Esophagus muscularis mucosa (tissue), 3 donors: ENCODE data around the gene SLC7A6.

Experiments
- CTCF ChIP-seq, 3 experiments: fragments of 200-600 bp in 2 of 3; fragments of 450-650 bp in 1 of 3; sonication (generic) in 2 of 3; IDR thresholded peaks; one replicate each; pipeline ENCODE4 v1.5.1; 2017 to 2019; ENCODE audit warnings: antibody characterized with exemption in 3 of 3, mild to moderate bottlenecking in 2 of 3, moderate library complexity in 1 of 3
- POLR2A ChIP-seq: fragments of 450-650 bp; IDR thresholded peaks from one replicate; pipeline ENCODE4 v1.6.1; 2017; ENCODE audit warnings: antibody characterized with exemption, moderate library complexity, mild to moderate bottlenecking, low read depth

- TF ChIP-seq CTCF (IDR thresholded peaks at IDR 0.05) = no peak
- no peak for TF ChIP-seq POLR2A
These were observed 10.6 kb upstream of the SLC7A6 start for GRCh38 chr16:68253721-68254120.
